Peyer's patch (tissue), 4 donors: Measurements from ENCODE around the gene RAB35. TPM values are rescaled to one million over a fixed set of nuclear protein-coding genes. Genes with fewer than 3 reads are reported as not detected.

Source experiments
- DNase-seq, 3 donors: peaks; one replicate each; pipeline ENCODE4 v3.0.0-alpha.2; 2017 to 2019
- H3K27ac ChIP-seq, 4 donors: fragments of 200-600 bp; sonication (generic); one replicate each; pipeline ENCODE4 v1.5.1; 2016 to 2019
- H3K27me3 ChIP-seq, 2 donors: fragments of 200-600 bp; sonication (generic); one replicate each; pipeline ENCODE4 v1.5.1; 2019
- H3K36me3 ChIP-seq, 3 donors: fragments of 200-600 bp; sonication (generic); one replicate each; pipeline ENCODE4 v1.5.1; 2016 to 2019
- H3K4me1 ChIP-seq, 4 donors: fragments of 200-600 bp; sonication (generic); one replicate each; pipeline ENCODE4 v1.5.1; 2016 to 2019
- H3K4me3 ChIP-seq, 4 donors: fragments of 200-600 bp; sonication (generic); 1 replicate in 3 of 4; 2 replicates in 1 of 4; pipeline ENCODE4 v1.5.1; 2016 to 2019; ENCODE audit warnings: mild to moderate bottlenecking in 1 of 4
- H3K9me3 ChIP-seq, 4 donors: fragments of 200-600 bp; sonication (generic); one replicate each; pipeline ENCODE4 v1.5.1; 2016 to 2019; ENCODE audit warnings: mild to moderate bottlenecking in 1 of 4
- CTCF ChIP-seq, 6 experiments: fragments of 450-650 bp in 4 of 6; fragments of 200-600 bp in 2 of 6; sonication (generic) in 1 of 6; IDR thresholded peaks; one replicate each; pipeline ENCODE4 v1.5.1; 2017 to 2019; ENCODE audit warnings: antibody characterized with exemption in 6 of 6, mild to moderate bottlenecking in 3 of 6, moderate library complexity in 1 of 6
- POLR2A ChIP-seq, 2 donors: fragments of 450-650 bp; IDR thresholded peaks; one replicate each; pipeline ENCODE4 v1.5.1; 2017; ENCODE audit warnings: antibody characterized with exemption in 2 of 2, mild to moderate bottlenecking in 2 of 2, moderate library complexity in 2 of 2
- total RNA-seq, 4 donors: library from RNA; depleted of rRNA; stranded (reverse); fragments of >200 nt; gene quantifications; one replicate each; pipeline ENCODE4 v1.1.0, GENCODE V29; 2016

The RAB35 gene
- total RNA-seq, 4 donors from 2014 or later = 16.6 to 22.5 (median 19.1) TPM

GRCh38 chr12:120086801-120087621, 29.5 kb downstream of the RAB35 start:
- peak; percentile 97 to 100 (median 99) for DNase-seq
- peak in 1 of 2 donors; percentile 18 for TF ChIP-seq POLR2A (IDR thresholded peaks at IDR 0.05)
- TF ChIP-seq CTCF (IDR thresholded peaks at IDR 0.05) = peak; percentile 96 to 99 (median 98)
- Histone ChIP-seq H3K36me3 (no peaks in the 10 kb centered on the region), H3K27me3 (no peaks in the 10 kb centered on the region), H3K9me3 (no peaks in the 10 kb centered on the region), H3K27ac (peak overlapping the region in 3 of 4 donors; percentile 46 to 75 (median 65)), H3K4me3 (peak overlapping the region; percentile 19 to 49 (median 40)), H3K4me1 (peaks cover 0 to 14% (median 4%) of the 10 kb centered on the region in 4 donors)

DNA sequence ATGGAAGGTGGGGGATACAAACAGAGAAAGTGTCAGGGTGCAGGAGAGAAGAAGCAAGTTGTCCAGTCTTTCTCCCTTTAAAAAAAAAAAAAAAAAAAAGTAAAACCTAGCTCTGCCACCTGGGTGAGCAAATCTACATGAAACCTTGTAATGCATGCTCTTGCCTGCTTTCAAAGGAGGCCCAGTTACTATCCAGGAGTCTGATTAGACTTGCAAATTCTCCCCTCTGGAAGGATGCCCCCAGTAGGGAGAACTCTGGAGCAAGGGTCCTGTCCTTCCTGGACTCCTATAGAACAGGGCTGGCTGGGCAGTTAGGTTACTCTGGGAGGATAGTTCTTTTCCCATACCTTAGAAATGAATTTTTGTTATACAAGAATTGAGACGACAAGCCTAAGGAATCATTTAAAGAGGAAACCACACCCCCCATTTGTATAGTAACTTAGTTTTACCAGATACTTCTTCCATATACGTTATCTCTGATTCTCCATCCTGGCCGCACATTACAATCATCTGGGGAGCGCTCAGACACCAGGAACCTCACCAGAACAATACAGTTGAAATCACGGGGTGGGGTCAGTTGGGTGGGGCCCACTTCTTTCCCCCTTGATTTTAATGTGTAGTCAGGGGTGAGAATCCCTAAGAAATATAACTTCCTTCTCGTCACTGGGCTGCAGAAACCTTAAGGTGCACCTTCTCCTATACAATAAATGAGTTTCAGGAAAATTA, 30.5 kb downstream of the RAB35 start:
- H3K27ac ChIP-seq = peak overlapping the region in 1 of 4 donors; percentile 75
- H3K9me3 ChIP-seq = no peaks in the 10 kb centered on the region
- no peak overlapping the region for H3K4me3 ChIP-seq
- peak in 1 of 3 donors; percentile 8 for DNase-seq
- H3K27me3 ChIP-seq = no peaks in the 10 kb centered on the region
- peaks cover 0 to 14% (median 4%) of the 10 kb centered on the region in 4 donors for H3K4me1 ChIP-seq
- H3K36me3 ChIP-seq = no peaks in the 10 kb centered on the region
- TF ChIP-seq POLR2A (IDR thresholded peaks at IDR 0.05) (no peak), CTCF (IDR thresholded peaks at IDR 0.05) (no peak)

GRCh38 chr12:120081641-120082040, 34.9 kb downstream of the RAB35 start:
- Histone ChIP-seq H3K9me3 (no peaks in the 10 kb centered on the region), H3K4me1 (peaks cover 0 to 5% (median 2%) of the 10 kb centered on the region in 4 donors), H3K36me3 (no peaks in the 10 kb centered on the region), H3K4me3 (no peak overlapping the region), H3K27ac (no peak overlapping the region), H3K27me3 (no peaks in the 10 kb centered on the region)
- DNase-seq = no peak
- no peak for TF ChIP-seq CTCF (IDR thresholded peaks at IDR 0.05)
- no peak for TF ChIP-seq POLR2A (IDR thresholded peaks at IDR 0.05)

DNA sequence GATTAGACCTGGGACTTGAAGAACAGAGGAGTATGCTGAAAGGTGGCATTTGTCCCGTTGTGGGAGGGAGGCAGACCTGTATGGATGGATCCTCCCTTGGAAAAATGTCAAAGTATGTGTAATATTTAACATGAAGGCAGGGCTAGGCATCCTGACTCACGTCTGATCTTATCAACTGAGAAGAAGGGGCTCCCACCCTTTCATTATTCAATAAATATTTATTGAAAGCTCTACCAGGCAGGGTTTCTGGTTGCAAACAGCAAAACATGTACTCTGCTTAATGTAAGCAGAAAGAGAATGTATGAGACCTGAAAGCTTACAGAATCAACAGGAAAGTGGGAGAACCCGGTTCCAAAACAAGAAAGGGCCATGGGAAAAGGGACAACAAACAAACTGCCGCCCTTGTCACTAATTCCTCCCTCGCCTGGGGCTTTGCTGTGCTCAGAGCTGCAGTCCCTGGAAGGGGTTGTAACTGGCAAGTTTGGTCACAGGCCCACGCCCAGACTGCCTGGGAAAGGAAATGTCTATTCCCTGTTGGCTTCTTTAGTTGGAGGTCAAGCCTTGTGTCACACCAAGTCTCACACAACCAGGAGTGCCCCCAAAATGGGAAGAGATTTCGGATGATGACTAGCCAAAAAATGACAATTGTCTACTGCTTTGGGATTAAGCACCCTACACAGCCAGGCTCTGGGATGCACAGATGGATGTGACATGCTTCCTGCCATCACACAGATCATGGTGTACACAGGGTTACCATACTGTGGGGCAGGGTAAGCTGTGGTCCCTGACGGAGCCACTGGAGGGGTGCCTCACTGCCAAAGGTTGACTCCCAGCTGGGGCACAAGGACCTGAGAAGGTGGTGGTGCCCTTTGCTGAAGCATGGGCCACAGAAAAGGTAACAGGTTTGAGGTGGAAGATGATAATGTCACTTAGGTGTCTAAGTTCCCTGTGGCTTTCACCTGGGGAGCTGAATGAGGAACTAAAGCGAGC, 36.8 kb downstream of the RAB35 start:
- peak in 1 of 3 donors; percentile 47 for DNase-seq
- Histone ChIP-seq H3K4me1 (peaks cover 0 to 5% (median 0%) of the 10 kb centered on the region in 4 donors), H3K4me3 (no peak overlapping the region), H3K36me3 (no peaks in the 10 kb centered on the region), H3K27me3 (no peaks in the 10 kb centered on the region), H3K27ac (peak overlapping the region in 1 of 4 donors; percentile 50), H3K9me3 (no peaks in the 10 kb centered on the region)
- no peak for TF ChIP-seq CTCF (IDR thresholded peaks at IDR 0.05)
- no peak for TF ChIP-seq POLR2A (IDR thresholded peaks at IDR 0.05)

GRCh38 chr12:120078868-120079267, 37.7 kb downstream of the RAB35 start:
- H3K27me3 ChIP-seq = no peaks in the 10 kb centered on the region
- peak in 1 of 3 donors; percentile 42 for DNase-seq
- no peaks in the 10 kb centered on the region for H3K36me3 ChIP-seq
- H3K27ac ChIP-seq = peak overlapping the region in 1 of 4 donors; percentile 38
- no peak for TF ChIP-seq POLR2A (IDR thresholded peaks at IDR 0.05)
- TF ChIP-seq CTCF (IDR thresholded peaks at IDR 0.05) = no peak
- H3K4me1 ChIP-seq = peaks cover 0 to 5% (median 0%) of the 10 kb centered on the region in 4 donors
- no peaks in the 10 kb centered on the region for H3K9me3 ChIP-seq
- no peak overlapping the region for H3K4me3 ChIP-seq
